IMR-90 (cell line): ENCODE results near the gene UTY. TPM values are rescaled to one million over a fixed set of nuclear protein-coding genes. Genes with fewer than 3 reads are reported as not detected.

Experiments
- ATAC-seq: fragments of 200-7000 bp; cut with Tn5 transposase; 2 replicates; pipeline ENCODE4 v1.9.1; 2020; ENCODE audit warnings: low read depth, mild to moderate bottlenecking, moderate library complexity
- BruUV-seq: library from RNA; stranded (reverse); fragments of 400-500 nt; replicated peaks from 2 replicates; lab custom pipeline; 2021; lab: Mats Ljungman, UMichigan
- CTCF ChIA-PET: fragments of 300-600 bp; formaldehyde crosslinking; extraction: SDS; loops from one replicate; lab custom pipeline; 2021; ENCODE audit warnings: antibody characterized with exemption; lab: Yijun Ruan, JAX
- POLR2A ChIA-PET: fragments of 300-600 bp; sonication (Branson Sonifier 250); formaldehyde crosslinking; loops from one replicate; lab custom pipeline; 2022; ENCODE audit warnings: antibody characterized with exemption; ENCODE audit not compliant: unreplicated experiment; lab: Charles Lee
- DNase-seq: peaks from one replicate; pipeline ENCODE4 v3.0.0; 2013
- H2AFZ ChIP-seq: replicated peaks from 2 replicates; pipeline ENCODE3; 2013; ENCODE audit warnings: low read length, mild to moderate bottlenecking; ENCODE audit not compliant: poor library complexity
- H2AK5ac ChIP-seq: 2 replicates; pipeline ENCODE4 v1.6.1; 2013; ENCODE audit warnings: low read depth, low read length, inconsistent platforms
- H2AK9ac ChIP-seq: replicated peaks from 2 replicates; pipeline ENCODE3; 2013; ENCODE audit warnings: mild to moderate bottlenecking, low read depth, low read length, moderate library complexity; ENCODE audit not compliant: poor library complexity
- H2BK120ac ChIP-seq: 2 replicates; pipeline ENCODE4 v1.6.1; 2013; ENCODE audit warnings: low read depth, low read length, inconsistent platforms
- H2BK15ac ChIP-seq: 3 replicates; pipeline ENCODE4 v1.6.1; 2013; ENCODE audit warnings: low read depth, low read length, inconsistent platforms
- H2BK20ac ChIP-seq: 2 replicates; pipeline ENCODE4 v1.6.1; 2013; ENCODE audit warnings: low read depth, mild to moderate bottlenecking, inconsistent platforms, low read length, moderate library complexity
- H2BK5ac ChIP-seq: 2 replicates; pipeline ENCODE4 v1.6.1; 2013; ENCODE audit warnings: mild to moderate bottlenecking, low read depth, low read length, inconsistent platforms; ENCODE audit not compliant: poor library complexity, severe bottlenecking
- H3K14ac ChIP-seq: replicated peaks from 2 replicates; pipeline ENCODE4 v1.6.1; 2013; ENCODE audit warnings: low read depth, low read length, inconsistent platforms
- H3K18ac ChIP-seq: 2 replicates; pipeline ENCODE4 v1.6.1; 2013; ENCODE audit warnings: low read depth, low read length, control low read depth
- H3K23ac ChIP-seq: 2 replicates; pipeline ENCODE4 v1.6.1; 2013; ENCODE audit warnings: low read depth, low read length, inconsistent platforms
- H3K27ac ChIP-seq: 2 replicates; pipeline ENCODE4 v1.5.1; 2013; ENCODE audit warnings: mild to moderate bottlenecking, control low read depth, low read length; ENCODE audit not compliant: insufficient read depth
- H3K27me3 ChIP-seq: 2 replicates; pipeline ENCODE4 v1.6.1; 2013; ENCODE audit warnings: low read length; ENCODE audit not compliant: control insufficient read depth, insufficient read depth
- H3K36me3 ChIP-seq: 2 replicates; pipeline ENCODE4 v1.6.1; 2013; ENCODE audit warnings: low read length, mixed read lengths; ENCODE audit not compliant: control insufficient read depth, insufficient read depth
- H3K4ac ChIP-seq: 2 replicates; pipeline ENCODE4 v1.6.1; 2013; ENCODE audit warnings: low read depth, low read length, inconsistent platforms
- H3K4me1 ChIP-seq: 2 replicates; pipeline ENCODE4 v1.6.1; 2013; ENCODE audit warnings: low read length, mixed read lengths; ENCODE audit not compliant: control insufficient read depth, insufficient read depth
- H3K4me2 ChIP-seq: 2 replicates; pipeline ENCODE4 v1.6.1; 2013; ENCODE audit warnings: low read depth, mild to moderate bottlenecking, control low read depth, low read length, moderate library complexity
- H3K4me3 ChIP-seq: 2 replicates; pipeline ENCODE4 v1.5.1; 2013; ENCODE audit warnings: low read depth, mild to moderate bottlenecking, control low read depth, low read length, moderate library complexity; ENCODE audit not compliant: insufficient read depth
- H3K56ac ChIP-seq: 2 replicates; pipeline ENCODE4 v1.6.1; 2013; ENCODE audit warnings: low read length, inconsistent platforms; ENCODE audit not compliant: insufficient read depth; ENCODE audit errors: extremely low read depth
- H3K79me1 ChIP-seq, 2 experiments: 2 replicates each; pipeline ENCODE4 v1.6.1; 2013; ENCODE audit warnings: low read length in 2 of 2, inconsistent platforms in 1 of 2, low read depth in 1 of 2
- H3K9ac ChIP-seq: 2 replicates; pipeline ENCODE4 v1.6.1; 2013; ENCODE audit warnings: low read depth, low read length, control low read depth
- H3K9me1 ChIP-seq: 2 replicates; pipeline ENCODE4 v1.6.1; 2013; ENCODE audit warnings: low read length, inconsistent platforms; ENCODE audit not compliant: insufficient read depth
- H3K9me3 ChIP-seq: 2 replicates; pipeline ENCODE4 v1.6.1; 2013; ENCODE audit warnings: low read length; ENCODE audit not compliant: control insufficient read depth, insufficient read depth
- H4K20me1 ChIP-seq: 2 replicates; pipeline ENCODE4 v1.6.1; 2013; ENCODE audit warnings: low read length, inconsistent platforms; ENCODE audit not compliant: insufficient read depth
- H4K5ac ChIP-seq: 2 replicates; pipeline ENCODE4 v1.6.1; 2013; ENCODE audit warnings: mild to moderate bottlenecking, low read depth, low read length, control low read depth
- H4K8ac ChIP-seq, 2 experiments: 2 replicates each; pipeline ENCODE4 v1.6.1; 2013; ENCODE audit warnings: low read depth in 2 of 2, low read length in 2 of 2, control low read depth in 1 of 2, inconsistent platforms in 1 of 2
- H4K91ac ChIP-seq: 2 replicates; pipeline ENCODE4 v1.6.1; 2013; ENCODE audit warnings: low read depth, low read length, inconsistent platforms; ENCODE audit not compliant: insufficient read depth
- RCOR1 ChIP-seq: IDR thresholded peaks from 2 replicates; pipeline ENCODE4 v1.6.1; 2012; ENCODE audit warnings: mild to moderate bottlenecking, low read length, improper control_type of control experiment; ENCODE audit not compliant: insufficient replicate concordance
- WGBS, 2 experiments: methylation state at CpG; one replicate each; pipeline versions ENCODE4 v1.1.5 to v1.1.7; 2013; ENCODE audit warnings: missing lambda C conversion rate in 2 of 2; ENCODE audit not compliant: insufficient read length in 1 of 2; ENCODE audit errors: extremely low coverage in 2 of 2; 5-methylcytosine and 5-hydroxymethylcytosine counted together
- dilution Hi-C: fragments of 300-500 bp; cut with HindIII; formaldehyde crosslinking; loops from one replicate; pipeline ENCODE4 v1.14.3; 2018; ENCODE audit warnings: low sequenced_read_pairs; ENCODE audit not compliant: unreplicated experiment
- in situ Hi-C: fragments of 300-500 bp; cut with MboI; formaldehyde crosslinking; loops from 3 replicates; pipeline ENCODE4 v1.14.3; 2019; ENCODE audit warnings: low sequenced_read_pairs, inconsistent platforms, mixed read lengths
- intact Hi-C: fragments of 100-400 bp; cut with micrococcal nuclease; formaldehyde crosslinking; loops from 2 replicates; pipeline ENCODE4 v1.10.0; 2022
- polyA plus RNA-seq, 3 experiments: library from polyadenylated mRNA; depleted of rRNA; stranded (reverse); fragments of >200 nt; gene quantifications; 2 replicates each; pipeline ENCODE4 v1.2.3, GENCODE V29; 2012; ENCODE audit warnings: low replicate concordance in 1 of 3
- total RNA-seq: library from RNA; depleted of rRNA; stranded (reverse); fragments of >200 nt; gene quantifications from 2 replicates; pipeline ENCODE4 v1.2.3, GENCODE V29; 2012
- TF ChIP-seq, protein P1 (sequence below): fragments of 150-350 bp; IDR thresholded peaks from 2 replicates; pipeline ENCODE4 v1.6.1; 2017; ENCODE audit warnings: mild to moderate bottlenecking, antibody characterized with exemption, low read length, low read depth

The UTY gene
- total and polyA plus RNA-seq, 2 of the 4 experiments (the other 2 are of a cell fraction): not detected

DNA sequence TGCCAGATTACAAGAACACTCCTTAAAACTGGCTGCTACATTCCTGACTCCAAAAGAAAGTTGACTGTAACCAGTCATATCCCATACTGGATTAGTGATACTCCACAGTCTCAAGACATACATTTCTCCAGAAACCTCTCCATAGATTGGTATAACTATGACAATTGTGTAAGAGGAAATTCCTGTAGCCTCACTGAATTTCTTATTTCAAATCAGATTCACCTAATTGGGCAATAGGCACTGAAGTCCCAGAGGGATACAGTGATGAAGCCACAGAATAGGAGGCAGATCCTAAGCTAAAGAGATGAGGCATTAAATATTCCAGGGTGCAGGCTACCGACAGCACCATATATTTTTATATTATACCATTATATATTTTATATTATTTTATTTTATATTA lies 39.0 kb downstream of the UTY start:
- Histone ChIP-seq H2BK15ac (no peak overlapping the region), H2AK5ac (no peak overlapping the region), H3K36me3 (no peaks in the 10 kb centered on the region), H3K4me3 (no peak overlapping the region), H3K23ac (no peak overlapping the region), H3K4me2 (no peak overlapping the region), H3K79me1 (no peaks in the 10 kb centered on the region), H3K56ac (no peak overlapping the region), H4K5ac (no peak overlapping the region), H3K27ac (no peak overlapping the region), H2AFZ (no peak overlapping the region), H4K20me1 (no peaks in the 10 kb centered on the region), H3K14ac (no peak overlapping the region), H3K27me3 (no peaks in the 10 kb centered on the region), H3K4ac (no peak overlapping the region), H2BK5ac (no peak overlapping the region), H4K91ac (no peak overlapping the region), H3K4me1 (no peaks in the 10 kb centered on the region), H2BK20ac (no peak overlapping the region), H3K9me3 (no peaks in the 10 kb centered on the region), H2BK120ac (no peak overlapping the region), H4K8ac (no peak overlapping the region), H3K9ac (no peak overlapping the region), H3K9me1 (no peaks in the 10 kb centered on the region), H2AK9ac (no peak overlapping the region), H3K18ac (no peak overlapping the region)
- CTCF ChIA-PET: no interaction called here
- in situ Hi-C loops: no loop called here
- BruUV-seq: no TSS peak
- POLR2A ChIA-PET: no interaction called here
- no CpG with 5 or more reads among the region's 1 CpG for WGBS, 2 experiments
- dilution Hi-C loops: no loop called here
- intact Hi-C loops: no loop called here
- no peak for ATAC-seq
- no peak for TF ChIP-seq RCOR1
- TF ChIP-seq, protein P1, sequence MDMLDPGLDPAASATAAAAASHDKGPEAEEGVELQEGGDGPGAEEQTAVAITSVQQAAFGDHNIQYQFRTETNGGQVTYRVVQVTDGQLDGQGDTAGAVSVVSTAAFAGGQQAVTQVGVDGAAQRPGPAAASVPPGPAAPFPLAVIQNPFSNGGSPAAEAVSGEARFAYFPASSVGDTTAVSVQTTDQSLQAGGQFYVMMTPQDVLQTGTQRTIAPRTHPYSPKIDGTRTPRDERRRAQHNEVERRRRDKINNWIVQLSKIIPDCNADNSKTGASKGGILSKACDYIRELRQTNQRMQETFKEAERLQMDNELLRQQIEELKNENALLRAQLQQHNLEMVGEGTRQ: no peak
- no peak for DNase-seq
